Activated naive CD8-positive, alpha-beta T cell treated with anti-CD3 and anti-CD28 coated beads, Interleukin-2, amount 10 ng/mL, durations not matched to agents 7 days and 5 days (primary cell): ENCODE data around the gene OR5H15. TPM values are rescaled to one million over a fixed set of nuclear protein-coding genes. Genes with fewer than 3 reads are reported as not detected.
"Not testable (repeated sequence)": the region's sequence is repeated elsewhere in the genome, so short reads cannot be mapped to it uniquely, and the experiment has no call there.

ENCODE experiments used
- ATAC-seq: fragments of 150-1000 bp; cut with Tn5 transposase; one replicate; pipeline ENCODE4 v1.10.0; 2021; ENCODE audit warnings: low read depth, moderate library complexity
- POLR2A ChIA-PET: fragments of 350-600 bp; sonication (Branson Sonifier 250); formaldehyde crosslinking; loops from one replicate; lab custom pipeline; 2021; ENCODE audit warnings: antibody characterized with exemption; lab: Charles Lee
- DNase-seq: peaks from one replicate; pipeline ENCODE4 v3.0.0; 2021
- H3K27ac Mint-ChIP-seq: one replicate; pipeline ENCODE4 v1.8.0; 2022; ENCODE audit warnings: mild to moderate bottlenecking, mixed read lengths
- H3K27me3 Mint-ChIP-seq: one replicate; pipeline ENCODE4 v1.8.0; 2022; ENCODE audit warnings: mild to moderate bottlenecking, moderate library complexity, mixed read lengths
- H3K36me3 Mint-ChIP-seq: one replicate; pipeline ENCODE4 v1.8.0; 2021; ENCODE audit warnings: mild to moderate bottlenecking, mixed read lengths
- H3K4me1 Mint-ChIP-seq: one replicate; pipeline ENCODE4 v1.8.0; 2021; ENCODE audit warnings: mixed read lengths
- H3K4me3 Mint-ChIP-seq: one replicate; pipeline ENCODE4 v1.8.0; 2022; ENCODE audit warnings: mild to moderate bottlenecking, moderate library complexity, mixed read lengths
- H3K9me3 Mint-ChIP-seq: one replicate; pipeline ENCODE4 v1.8.0; 2021; ENCODE audit warnings: mixed read lengths
- total RNA-seq, 2 experiments: library from RNA; stranded (reverse); gene quantifications; one replicate each; pipeline ENCODE4 v1.2.3, GENCODE V29; 2021

Gene OR5H15
- not detected for total RNA-seq

DNA sequence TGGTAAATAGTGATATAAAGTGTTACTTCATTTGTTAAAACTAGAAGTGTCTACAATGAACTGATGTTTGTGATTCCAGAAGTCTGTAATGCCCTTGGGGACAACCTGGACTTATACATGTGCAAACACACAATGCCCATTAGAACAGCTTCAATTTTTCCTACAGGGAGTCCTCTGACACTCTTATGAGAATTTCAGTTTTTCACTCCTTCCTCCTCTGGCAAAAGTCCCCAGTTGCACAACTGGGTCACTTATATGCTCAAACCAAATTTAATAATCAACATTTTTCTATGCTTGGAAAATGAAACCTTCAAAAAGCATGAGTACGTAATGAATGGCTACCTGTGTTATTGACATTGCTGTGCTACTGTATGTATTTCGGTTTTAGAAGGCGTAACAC lies at the start of gene OR5H15:
TSS of gene OR5H15 (plus strand) at position 301 of the 400 bp plus-strand sequence. CDS start 2,004 bp downstream, outside the sequence.
- Mint-ChIP-seq H3K4me3 (no peak within 1 kb of the TSS), H3K27ac (no peak within 1 kb of the TSS), H3K4me1 (no peaks in the 10 kb centered on the region), H3K36me3 (no peaks in the 10 kb centered on the region), H3K27me3 (peaks cover 9% of the 10 kb centered on the region), H3K9me3 (no peaks in the 10 kb centered on the region)
- POLR2A ChIA-PET: no interaction called here
- DNase-seq: no peak
- no peak for ATAC-seq

DNA sequence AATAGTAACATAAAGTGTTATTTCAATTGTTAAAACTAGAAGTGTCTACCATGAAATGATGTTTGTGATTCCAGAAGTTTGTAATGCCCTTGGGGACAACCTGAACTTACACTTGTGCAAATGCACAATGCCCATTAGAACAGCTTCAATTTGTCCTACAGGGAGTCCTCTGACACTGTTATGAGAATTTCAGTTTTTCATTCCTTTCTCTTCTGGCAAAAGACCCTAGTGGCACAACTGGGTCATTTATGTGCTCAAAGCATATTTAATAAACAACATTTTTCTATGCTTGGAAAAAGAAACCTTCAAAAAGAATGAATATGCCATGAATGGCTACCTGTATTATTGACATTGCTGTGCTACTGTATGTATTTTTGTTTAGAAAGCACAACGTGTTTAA lies 36.1 kb upstream of the OR5H15 start, which contains the start of gene OR5H1:
TSS of gene OR5H1 (plus strand) at position 301 of the 400 bp plus-strand sequence. CDS start 1,977 bp downstream, outside the sequence.
- POLR2A ChIA-PET: no interaction called here
- Mint-ChIP-seq H3K27ac (no peak within 1 kb of the TSS), H3K36me3 (no peaks in the 10 kb centered on the region), H3K27me3 (no peaks in the 10 kb centered on the region), H3K4me3 (no peak within 1 kb of the TSS), H3K9me3 (no peaks in the 10 kb centered on the region), H3K4me1 (no peaks in the 10 kb centered on the region)
- DNase-seq (no peak), ATAC-seq (no peak)

DNA sequence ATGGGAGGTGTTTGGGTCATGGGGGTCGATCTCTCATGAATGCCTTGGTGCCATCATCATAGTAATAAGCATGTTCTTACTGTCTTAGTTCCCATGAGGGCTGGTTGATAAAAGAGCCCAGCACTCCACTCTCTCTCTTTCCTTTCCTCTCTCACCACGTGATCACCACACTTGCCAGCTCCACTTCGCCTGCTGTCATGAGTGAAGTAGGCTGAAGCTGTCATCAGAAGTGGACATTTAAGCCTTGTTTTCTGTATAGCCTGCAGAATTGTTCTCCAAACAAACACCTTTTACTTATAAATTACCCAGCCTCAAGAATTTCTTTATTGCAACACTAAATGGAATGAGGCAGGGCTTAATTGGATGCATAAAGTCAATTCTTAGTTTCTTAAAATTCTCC lies 29.9 kb upstream of the OR5H15 start:
- no peaks in the 10 kb centered on the region for H3K9me3 Mint-ChIP-seq
- no peak overlapping the region for H3K4me3 Mint-ChIP-seq
- DNase-seq (no peak), ATAC-seq (no peak)
- no peak overlapping the region for H3K27ac Mint-ChIP-seq
- H3K4me1 Mint-ChIP-seq: no peaks in the 10 kb centered on the region
- no peaks in the 10 kb centered on the region for H3K27me3 Mint-ChIP-seq
- no peaks in the 10 kb centered on the region for H3K36me3 Mint-ChIP-seq
- POLR2A ChIA-PET: no interaction called here

DNA sequence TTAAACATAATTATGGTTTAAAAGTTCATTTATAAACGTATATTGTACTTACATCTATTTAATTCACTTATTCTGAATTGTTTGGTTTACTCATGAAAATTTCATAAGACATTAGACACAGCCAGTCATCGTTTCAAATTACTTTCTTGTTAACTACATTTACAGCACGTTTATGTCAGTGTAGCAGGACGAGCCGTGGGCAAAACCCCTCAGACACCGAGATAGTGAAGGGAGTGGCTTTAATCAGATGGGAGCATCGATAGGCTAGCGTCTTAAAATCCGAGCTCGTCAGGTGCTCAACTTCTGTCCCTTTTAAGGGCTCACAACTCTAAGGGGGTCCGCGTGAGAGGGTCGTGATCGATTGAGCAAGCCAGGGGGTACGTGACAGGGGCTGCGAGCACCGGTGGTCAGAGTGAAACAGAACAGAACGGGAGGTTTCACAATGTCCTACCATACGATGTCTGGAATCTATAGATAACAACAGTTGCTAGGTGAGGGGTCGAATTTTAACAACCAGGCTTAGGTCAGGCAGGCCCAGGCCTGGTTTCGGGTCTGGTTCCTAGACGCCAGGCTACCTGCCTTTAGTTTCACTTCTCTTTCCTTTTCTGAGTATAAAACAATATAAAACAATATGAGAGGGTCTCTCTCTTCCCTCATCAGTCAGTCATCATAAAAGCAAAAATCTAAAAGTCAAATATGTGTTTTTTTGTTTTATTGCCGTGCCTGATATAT lies 28.5 kb upstream of the OR5H15 start:
- DNase-seq, H3K27ac Mint-ChIP-seq, H3K4me1 Mint-ChIP-seq, H3K9me3 Mint-ChIP-seq, H3K27me3 Mint-ChIP-seq, ATAC-seq, H3K4me3 Mint-ChIP-seq, H3K36me3 Mint-ChIP-seq, POLR2A ChIA-PET: not testable (repeated sequence)

DNA sequence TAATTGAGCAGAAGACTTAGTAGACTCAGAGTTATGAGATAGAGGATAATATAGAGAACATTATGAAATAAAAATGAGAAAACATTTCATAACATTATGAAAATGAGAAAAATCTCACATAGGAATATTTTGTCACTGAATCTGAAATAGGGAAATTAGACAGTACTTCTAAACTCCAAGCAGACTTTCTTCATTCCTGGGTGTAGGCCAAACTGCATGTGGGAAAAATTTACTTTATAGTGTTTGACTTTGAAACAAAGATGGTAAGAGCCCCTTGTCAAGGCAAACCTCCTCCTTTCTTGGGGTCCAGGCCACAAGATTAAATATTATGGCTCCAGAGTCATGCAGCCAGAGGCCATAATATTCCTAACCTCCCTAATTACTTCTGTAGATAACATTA lies 26.0 kb upstream of the OR5H15 start:
- no peak overlapping the region for H3K4me3 Mint-ChIP-seq
- no peaks in the 10 kb centered on the region for H3K4me1 Mint-ChIP-seq
- peaks cover 4% of the 10 kb centered on the region for H3K27me3 Mint-ChIP-seq
- ATAC-seq (no peak), DNase-seq (no peak)
- H3K36me3 Mint-ChIP-seq: no peaks in the 10 kb centered on the region
- POLR2A ChIA-PET: no interaction called here
- H3K9me3 Mint-ChIP-seq: no peaks in the 10 kb centered on the region
- H3K27ac Mint-ChIP-seq: no peak overlapping the region

DNA sequence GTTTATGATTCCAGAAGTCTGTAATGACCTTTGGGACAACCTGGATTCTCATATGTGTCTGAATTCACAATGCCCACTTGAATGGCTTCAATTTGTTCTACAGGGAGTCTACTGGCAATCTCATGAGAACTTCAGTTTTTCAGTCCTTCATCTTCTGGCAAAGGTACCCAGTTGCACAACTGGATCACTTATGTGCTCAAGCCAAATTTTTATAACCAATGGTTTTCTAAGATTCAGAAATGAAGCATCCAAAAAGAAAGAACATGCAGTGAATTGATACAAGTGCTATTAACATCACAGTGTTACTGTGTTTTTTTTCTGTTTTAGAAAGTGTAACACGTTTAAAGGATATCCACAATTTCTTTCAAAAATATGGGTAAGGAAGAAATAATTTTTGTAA lies 19.3 kb upstream of the OR5H15 start, which contains the start of gene OR5H14:
TSS of gene OR5H14 (plus strand) at position 301 of the 400 bp plus-strand sequence. CDS start 1,907 bp downstream, outside the sequence.
- Mint-ChIP-seq H3K4me1 (no peaks in the 10 kb centered on the region), H3K27me3 (peaks cover 6% of the 10 kb centered on the region), H3K27ac (no peak within 1 kb of the TSS), H3K36me3 (no peaks in the 10 kb centered on the region), H3K9me3 (peaks cover 2% of the 10 kb centered on the region), H3K4me3 (no peak within 1 kb of the TSS)
- DNase-seq (no peak), ATAC-seq (no peak)
- POLR2A ChIA-PET: no interaction called here

DNA sequence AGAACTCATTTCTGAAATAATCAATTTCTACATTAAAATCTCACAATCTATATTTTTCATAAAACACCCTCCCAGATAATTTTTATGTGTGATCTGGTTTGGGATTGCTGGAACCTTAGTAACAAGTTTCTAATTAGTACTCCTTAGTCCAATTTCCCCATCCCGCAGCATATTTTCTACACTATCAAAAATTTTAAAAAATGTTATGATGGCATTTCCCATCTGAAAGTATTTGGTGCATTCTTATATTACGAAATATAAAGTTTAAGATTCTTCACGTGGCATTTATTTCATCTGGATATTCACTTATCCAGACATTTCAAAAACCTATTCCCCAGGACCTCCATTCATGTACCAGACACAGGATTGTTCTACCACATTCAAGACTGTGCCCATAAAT lies 17.7 kb upstream of the OR5H15 start:
- Mint-ChIP-seq H3K9me3 (peaks cover 2% of the 10 kb centered on the region), H3K27ac (no peak overlapping the region), H3K27me3 (peaks cover 2% of the 10 kb centered on the region), H3K4me3 (no peak overlapping the region), H3K4me1 (no peaks in the 10 kb centered on the region), H3K36me3 (no peaks in the 10 kb centered on the region)
- DNase-seq (no peak), ATAC-seq (no peak)
- POLR2A ChIA-PET: no interaction called here

DNA sequence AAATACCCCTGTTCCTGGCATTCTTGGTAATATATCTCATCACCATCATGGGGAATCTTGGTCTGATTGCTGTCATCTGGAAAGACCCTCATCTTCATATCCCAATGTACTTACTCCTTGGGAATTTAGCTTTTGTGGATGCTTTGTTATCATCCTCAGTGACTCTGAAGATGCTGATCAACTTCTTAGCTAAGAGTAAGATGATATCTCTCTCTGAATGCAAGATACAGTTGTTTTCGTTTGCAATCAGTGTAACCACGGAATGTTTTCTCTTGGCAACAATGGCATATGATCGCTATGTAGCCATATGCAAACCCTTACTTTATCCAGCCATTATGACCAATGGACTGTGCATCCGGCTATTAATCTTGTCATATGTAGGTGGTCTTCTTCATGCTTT lies 17.0 kb upstream of the OR5H15 start:
- POLR2A ChIA-PET, ATAC-seq, DNase-seq, H3K4me1 Mint-ChIP-seq, H3K36me3 Mint-ChIP-seq, H3K9me3 Mint-ChIP-seq, H3K27me3 Mint-ChIP-seq, H3K27ac Mint-ChIP-seq, H3K4me3 Mint-ChIP-seq: not testable (repeated sequence)

DNA sequence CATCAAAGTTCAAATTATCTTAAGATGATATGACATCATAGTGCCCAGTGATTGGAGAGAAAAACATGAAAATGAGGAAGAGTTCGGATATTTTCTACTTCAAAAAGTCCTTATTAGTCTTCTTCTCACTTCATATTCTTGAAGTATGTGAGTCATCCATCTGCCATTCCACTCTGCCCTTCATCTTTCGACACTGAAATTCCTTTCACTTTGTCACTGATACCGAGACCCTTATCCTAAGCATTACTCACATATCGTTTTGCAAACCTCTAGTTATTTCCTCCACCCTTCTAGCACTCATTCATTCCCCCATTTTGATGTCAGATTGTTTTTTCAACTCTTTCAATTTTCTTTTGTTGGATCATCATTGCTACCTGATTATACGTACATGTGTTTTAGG lies 15.3 kb upstream of the OR5H15 start:
- POLR2A ChIA-PET: no interaction called here
- Mint-ChIP-seq H3K27ac (no peak overlapping the region), H3K36me3 (no peaks in the 10 kb centered on the region), H3K4me1 (no peaks in the 10 kb centered on the region), H3K9me3 (peaks cover 2% of the 10 kb centered on the region), H3K27me3 (peaks cover 2% of the 10 kb centered on the region), H3K4me3 (no peak overlapping the region)
- ATAC-seq (no peak), DNase-seq (no peak)

DNA sequence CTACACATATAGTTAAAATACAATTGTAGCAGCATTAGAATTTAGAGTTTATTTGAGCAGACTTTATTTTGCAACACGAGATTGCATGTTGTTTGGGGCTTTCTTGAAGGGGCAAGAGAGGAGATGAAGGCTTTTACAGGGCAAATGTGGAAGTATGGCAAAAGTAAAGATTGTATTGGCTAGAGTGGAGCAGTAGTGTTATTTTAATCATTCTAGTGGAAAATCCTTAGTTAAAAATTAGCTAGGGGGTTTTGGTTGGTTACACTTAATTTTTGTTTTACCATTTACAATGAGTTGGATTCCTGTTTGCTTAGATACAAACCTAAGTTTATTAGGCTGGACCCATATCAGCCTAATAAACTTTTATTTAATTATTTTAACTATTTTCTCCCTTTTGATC lies 4.6 kb downstream of the OR5H15 start:
- Mint-ChIP-seq H3K27me3 (peaks cover 9% of the 10 kb centered on the region), H3K9me3 (no peaks in the 10 kb centered on the region), H3K36me3 (no peaks in the 10 kb centered on the region), H3K4me1 (no peaks in the 10 kb centered on the region), H3K4me3 (no peak overlapping the region), H3K27ac (no peak overlapping the region)
- POLR2A ChIA-PET: no interaction called here
- DNase-seq (no peak), ATAC-seq (no peak)

DNA sequence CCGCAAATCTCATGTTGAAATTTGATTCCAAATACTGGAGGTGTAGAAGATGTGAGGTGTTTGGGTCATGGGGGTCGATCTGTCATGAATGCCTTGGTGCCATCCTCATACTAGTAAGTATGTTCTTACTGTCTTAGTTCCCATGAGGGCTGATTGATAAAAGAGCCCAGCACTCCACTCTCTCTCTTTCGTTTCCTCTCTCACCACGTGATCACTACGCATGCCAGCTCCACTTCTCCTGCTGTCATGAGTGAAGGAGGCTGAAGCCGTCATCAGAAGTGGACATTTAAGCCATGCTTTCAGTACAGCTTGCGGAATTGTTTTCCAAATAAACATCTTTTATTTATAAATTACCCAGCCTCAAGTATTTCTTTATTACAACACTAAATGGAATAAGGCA lies 6.1 kb downstream of the OR5H15 start:
- POLR2A ChIA-PET: no interaction called here
- H3K27me3 Mint-ChIP-seq: peaks cover 12% of the 10 kb centered on the region
- DNase-seq (no peak), ATAC-seq (no peak)
- no peaks in the 10 kb centered on the region for H3K36me3 Mint-ChIP-seq
- no peaks in the 10 kb centered on the region for H3K9me3 Mint-ChIP-seq
- no peak overlapping the region for H3K27ac Mint-ChIP-seq
- no peak overlapping the region for H3K4me3 Mint-ChIP-seq
- H3K4me1 Mint-ChIP-seq: no peaks in the 10 kb centered on the region

DNA sequence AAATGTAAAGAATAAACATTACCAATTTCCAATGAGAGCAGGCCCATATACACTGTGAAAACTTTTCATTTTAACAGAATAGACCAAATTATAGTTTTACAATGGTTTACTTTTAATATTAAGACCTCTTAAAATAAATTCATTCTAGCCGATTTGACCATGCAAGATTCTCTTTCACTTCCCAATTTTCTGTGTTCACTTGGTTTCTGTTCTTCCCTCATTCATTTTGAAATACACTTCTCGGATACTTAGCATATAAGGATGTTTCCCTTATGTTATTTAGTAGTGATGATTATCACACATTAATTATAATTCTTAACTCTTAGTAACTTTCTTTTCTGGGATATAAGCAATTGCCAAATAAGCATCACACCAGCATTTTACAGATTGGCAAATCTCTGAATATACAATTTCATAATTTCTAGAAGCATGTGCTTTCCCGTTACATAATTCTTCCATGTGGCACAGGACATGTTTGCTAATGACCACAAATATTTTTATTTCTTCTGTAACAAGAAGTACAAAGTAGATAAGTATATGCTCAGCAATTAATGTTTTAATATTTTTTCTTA lies 13.9 kb downstream of the OR5H15 start:
- Mint-ChIP-seq H3K9me3 (no peaks in the 10 kb centered on the region), H3K27ac (no peak overlapping the region), H3K27me3 (peaks cover 9% of the 10 kb centered on the region), H3K4me1 (no peaks in the 10 kb centered on the region), H3K36me3 (no peaks in the 10 kb centered on the region), H3K4me3 (no peak overlapping the region)
- ATAC-seq: no peak
- DNase-seq: no peak
- POLR2A ChIA-PET: no interaction called here

DNA sequence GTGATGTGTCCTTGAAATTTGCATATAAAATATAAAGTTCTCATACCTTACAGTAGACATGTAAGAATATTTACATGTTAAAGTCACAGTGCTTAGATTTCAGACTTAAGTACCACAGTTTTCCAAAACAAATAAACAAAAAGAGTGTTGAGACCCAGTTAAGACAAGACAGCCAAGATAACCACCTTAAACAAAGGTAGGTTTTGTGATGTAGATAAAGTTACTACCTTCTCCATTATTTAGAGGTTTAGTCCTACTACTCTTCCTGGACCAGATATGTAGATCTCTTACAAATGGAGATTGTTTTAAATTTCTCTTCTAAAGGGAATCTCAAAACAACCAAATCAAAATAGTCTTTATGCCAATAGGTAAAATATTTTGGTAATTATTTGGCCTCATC lies 15.7 kb downstream of the OR5H15 start:
- ATAC-seq: no peak

DNA sequence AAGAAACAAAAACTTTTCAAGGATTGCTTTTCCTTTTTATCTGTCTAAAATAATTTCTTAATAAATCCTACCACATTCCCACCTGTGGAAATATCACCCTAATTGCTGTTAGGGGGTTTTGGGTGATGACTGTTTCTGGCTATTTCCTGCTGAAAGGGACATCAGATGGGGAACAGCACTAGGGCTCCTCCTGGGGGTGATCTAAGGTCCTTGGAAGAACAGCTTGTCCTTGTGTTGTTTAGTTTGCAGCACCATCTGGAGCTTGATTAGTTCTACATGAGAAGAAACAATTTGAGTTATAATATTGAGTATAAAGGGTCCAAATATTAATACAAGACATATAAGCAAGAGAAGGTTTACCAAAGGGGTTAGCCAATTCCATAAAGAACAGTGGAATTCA lies 18.7 kb downstream of the OR5H15 start:
- Mint-ChIP-seq H3K9me3 (no peaks in the 10 kb centered on the region), H3K27ac (no peak overlapping the region), H3K27me3 (peaks cover 7% of the 10 kb centered on the region), H3K4me1 (peaks cover 4% of the 10 kb centered on the region), H3K36me3 (no peaks in the 10 kb centered on the region), H3K4me3 (no peak overlapping the region)
- DNase-seq: no peak
- no peak for ATAC-seq
- POLR2A ChIA-PET: no interaction called here

More for the DNA sequence above, 15.7 kb downstream of the OR5H15 start:
- Mint-ChIP-seq H3K9me3 (no peaks in the 10 kb centered on the region), H3K27me3 (peaks cover 7% of the 10 kb centered on the region), H3K4me3 (no peak overlapping the region), H3K36me3 (no peaks in the 10 kb centered on the region), H3K27ac (no peak overlapping the region), H3K4me1 (no peaks in the 10 kb centered on the region)
- DNase-seq: no peak
- POLR2A ChIA-PET: no interaction called here
